Globus pallidus (tissue), 1 donor: ENCODE data around the gene IDH3G.
"Not testable (repeated sequence)": the region's sequence is repeated elsewhere in the genome, so short reads cannot be mapped to it uniquely, and the experiment has no call there.

ENCODE experiments used
- DNase-seq: peaks from one replicate; pipeline ENCODE4 v3.0.0-alpha.2; 2015; ENCODE audit warnings: low spot score

IDH3G gene

GRCh38 chrX:153762626-153763173 is 31.5 kb downstream of the IDH3G start:
- DNase-seq: no peak

GRCh38 chrX:153761863-153762262 is 32.3 kb downstream of the IDH3G start:
- no peak for DNase-seq

GRCh38 chrX:153755136-153755535 is 39.0 kb downstream of the IDH3G start:
- no peak for DNase-seq

GRCh38 chrX:153750127-153750774 is 43.9 kb downstream of the IDH3G start:
- no peak for DNase-seq

- not testable (repeated sequence) for DNase-seq
Measured at GRCh38 chrX:153749017-153749416, 45.2 kb downstream of the IDH3G start.

GRCh38 chrX:153746991-153747390 is 47.2 kb downstream of the IDH3G start:
- not testable (repeated sequence) for DNase-seq

GRCh38 chrX:153746359-153746758 is 47.8 kb downstream of the IDH3G start:
- no peak for DNase-seq

GRCh38 chrX:153745067-153745433 is 49.1 kb downstream of the IDH3G start:
- not testable (repeated sequence) for DNase-seq

GRCh38 chrX:153744210-153745066 is 49.7 kb downstream of the IDH3G start:
- DNase-seq: no peak

GRCh38 chrX:153743468-153744209 is 50.5 kb downstream of the IDH3G start:
- not testable (repeated sequence) for DNase-seq

- DNase-seq: not testable (repeated sequence)
Measured at GRCh38 chrX:153742796-153743467, 51.2 kb downstream of the IDH3G start.

GRCh38 chrX:153742111-153742510 is 52.1 kb downstream of the IDH3G start:
- DNase-seq: not testable (repeated sequence)

GRCh38 chrX:153741446-153741845 is 52.7 kb downstream of the IDH3G start:
- DNase-seq: no peak

- no peak for DNase-seq
Measured at GRCh38 chrX:153740631-153741222, 53.4 kb downstream of the IDH3G start.

GRCh38 chrX:153739754-153740486 is 54.3 kb downstream of the IDH3G start:
- no peak for DNase-seq

- no peak for DNase-seq
Measured at GRCh38 chrX:153738056-153738605, 56.0 kb downstream of the IDH3G start.

- no peak for DNase-seq
Measured at GRCh38 chrX:153736871-153737441, 57.2 kb downstream of the IDH3G start.

- no peak for DNase-seq
Measured at GRCh38 chrX:153736071-153736820, 57.9 kb downstream of the IDH3G start.
